HG03095 (cell line): ENCODE results near the gene GTF2H3.
"Not testable (repeated sequence)": the region's sequence is repeated elsewhere in the genome, so short reads cannot be mapped to it uniquely, and the experiment has no call there.

Experiments used
- ATAC-seq: cut with Tn5 transposase; IDR thresholded peaks from one replicate; pipeline ENCODE4 v1.9.1; 2021; ENCODE audit warnings: moderate library complexity; ENCODE audit not compliant: unreplicated experiment

Gene GTF2H3

GRCh38 chr12:123633379-123634141, at the start of gene GTF2H3, which contains the start of gene EIF2B1:
TSS of gene GTF2H3 (plus strand) at chr12:123633829. CDS start at chr12:123633860, 31 bp downstream.
TSS of gene EIF2B1 (minus strand) at chr12:123633686. CDS start at chr12:123633557, 129 bp downstream.
- peak; percentile 91 for ATAC-seq

GRCh38 chr12:123591702-123592481, 41.7 kb upstream of the GTF2H3 start:
- ATAC-seq = no peak

GRCh38 chr12:123595729-123596128, 37.9 kb upstream of the GTF2H3 start:
- no peak for ATAC-seq

GRCh38 chr12:123597100-123597499, 36.5 kb upstream of the GTF2H3 start:
- ATAC-seq = no peak

GRCh38 chr12:123598522-123598921, 35.1 kb upstream of the GTF2H3 start:
- ATAC-seq = no peak

GRCh38 chr12:123599310-123599709, 34.3 kb upstream of the GTF2H3 start:
- no peak for ATAC-seq

- no peak for ATAC-seq
Observed at GRCh38 chr12:123599721-123600120, 33.9 kb upstream of the GTF2H3 start.

- ATAC-seq = peak; percentile 78
Observed at GRCh38 chr12:123601602-123602489, 31.8 kb upstream of the GTF2H3 start, which contains the start of gene DDX55. TSS of gene DDX55 (plus strand) at chr12:123602099. CDS start at chr12:123602149, 50 bp downstream.

- no peak for ATAC-seq
Observed at GRCh38 chr12:123602651-123603195, 30.9 kb upstream of the GTF2H3 start.

GRCh38 chr12:123603495-123603894, 30.1 kb upstream of the GTF2H3 start:
- ATAC-seq = not testable (repeated sequence)

- ATAC-seq = no peak
Observed at GRCh38 chr12:123607756-123608155, 25.9 kb upstream of the GTF2H3 start.

- ATAC-seq = no peak
Observed at GRCh38 chr12:123608182-123608581, 25.4 kb upstream of the GTF2H3 start.

GRCh38 chr12:123614110-123614509, 19.5 kb upstream of the GTF2H3 start:
- ATAC-seq = no peak

- ATAC-seq = no peak
Observed at GRCh38 chr12:123614531-123614930, 19.1 kb upstream of the GTF2H3 start.

- ATAC-seq = no peak
Observed at GRCh38 chr12:123617144-123617543, 16.5 kb upstream of the GTF2H3 start.

- ATAC-seq = no peak
Observed at GRCh38 chr12:123617580-123617979, 16.0 kb upstream of the GTF2H3 start.

GRCh38 chr12:123621101-123621500, 12.5 kb upstream of the GTF2H3 start:
- ATAC-seq = no peak

GRCh38 chr12:123621619-123622530, 11.8 kb upstream of the GTF2H3 start:
- ATAC-seq = no peak

GRCh38 chr12:123634142-123634561, 523 bp downstream of the GTF2H3 start:
- ATAC-seq = no peak
